ENCODE data around the gene PSD2. TPM values are rescaled to one million over a fixed set of nuclear protein-coding genes. Genes with fewer than 3 reads are reported as not detected.

PSD2 gene
- total and polyA plus RNA-seq, 2 experiments from 2014 or later = 0.08 to 0.10 TPM

DNA sequence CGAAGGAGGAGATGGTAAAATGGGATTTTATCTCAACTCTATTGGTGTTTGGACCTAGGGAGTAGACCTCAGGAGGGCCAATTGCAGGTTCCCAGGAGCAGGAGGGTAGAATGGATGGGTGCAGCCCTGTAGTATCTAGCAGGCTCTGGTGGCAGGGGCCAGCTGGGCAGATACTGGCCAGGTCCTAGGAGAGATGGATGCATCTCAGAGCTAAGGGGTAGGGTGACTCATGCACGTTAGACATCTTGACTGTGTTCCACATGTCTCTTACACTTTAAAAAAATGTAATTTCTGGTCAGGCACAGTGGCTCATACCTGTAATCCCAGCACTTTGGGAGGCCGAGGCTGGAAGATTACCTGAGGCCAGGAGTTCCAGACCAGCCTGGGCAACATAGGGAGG is 22.4 kb downstream of the PSD2 start:
- no peaks in the 10 kb centered on the region for H3K36me3 ChIP-seq (ENCODE audit: insufficient read depth)
- H4K20me1 ChIP-seq (replicated peaks; ENCODE audit: insufficient read depth) = no peaks in the 10 kb centered on the region
- Mint-ChIP-seq H3K9me3 (peaks cover 6% of the 10 kb centered on the region; the same call in 2 of the 3 replicates), H3K4me1 (no peaks in the 10 kb centered on the region; the same call in 2 of the 3 replicates), H3K27me3 (ENCODE audit: insufficient read depth, low read depth, poor library complexity) (peaks cover 20% of the 10 kb centered on the region), H3K4me3 (no peak overlapping the region), H3K36me3 (ENCODE audit: low read depth) (no peaks in the 10 kb centered on the region), H3K27ac (no peak overlapping the region)
- no peaks in the 10 kb centered on the region for H3F3A ChIP-seq (replicated peaks; ENCODE audit: low read depth)
- no peak for DNase-seq (ENCODE audit: low spot score)
- no peak for ATAC-seq
- no peak overlapping the region for H3K4me2 ChIP-seq
- H3K9me2 ChIP-seq (ENCODE audit: insufficient read depth) = no peaks in the 10 kb centered on the region
- H2AFZ ChIP-seq = no peak overlapping the region
- H3K27ac ChIP-seq (ENCODE audit: low read depth) = no peak overlapping the region
- no peaks in the 10 kb centered on the region for H3K4me1 ChIP-seq (ENCODE audit: insufficient read depth)
- no peaks in the 10 kb centered on the region for H3K79me2 ChIP-seq (replicated peaks; ENCODE audit: insufficient read depth)
- no peaks in the 10 kb centered on the region for H3K27me3 ChIP-seq (ENCODE audit: insufficient read depth)
- TF ChIP-seq POLR2AphosphoS5 (IDR thresholded peaks at IDR 0.05; ENCODE audit: low read depth) = no peak
- H3K4me3 ChIP-seq = no peak overlapping the region

DNA sequence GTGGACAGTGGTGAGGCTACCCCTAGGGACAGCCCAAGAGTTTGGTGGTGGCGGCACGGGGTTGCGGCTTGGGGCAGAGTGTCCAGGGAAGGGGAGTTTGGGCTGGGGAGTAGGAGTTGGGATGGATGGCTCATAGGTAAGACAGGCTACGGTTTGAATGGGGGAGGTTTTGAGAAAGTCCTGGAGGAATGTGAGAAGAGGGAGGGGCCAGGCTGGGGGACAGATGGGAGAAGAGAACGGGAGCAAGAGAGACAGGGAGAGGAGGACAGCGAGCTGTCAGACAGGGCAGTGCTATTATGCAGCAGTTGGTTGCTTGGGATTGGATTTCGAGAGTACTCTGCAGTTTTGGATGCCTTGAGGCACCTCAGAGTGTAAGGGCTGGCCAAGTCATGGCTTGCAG is 24.5 kb downstream of the PSD2 start:
- peaks cover 19% of the 10 kb centered on the region for H3K27me3 Mint-ChIP-seq (ENCODE audit: insufficient read depth, low read depth, poor library complexity)
- Histone ChIP-seq H2AFZ (no peak overlapping the region), H4K20me1 (replicated peaks; ENCODE audit: insufficient read depth) (no peaks in the 10 kb centered on the region), H3K4me3 (no peak overlapping the region), H3K36me3 (ENCODE audit: insufficient read depth) (no peaks in the 10 kb centered on the region), H3F3A (replicated peaks; ENCODE audit: low read depth) (no peaks in the 10 kb centered on the region), H3K79me2 (replicated peaks; ENCODE audit: insufficient read depth) (no peaks in the 10 kb centered on the region), H3K4me1 (ENCODE audit: insufficient read depth) (no peaks in the 10 kb centered on the region), H3K27me3 (ENCODE audit: insufficient read depth) (no peaks in the 10 kb centered on the region), H3K4me2 (no peak overlapping the region), H3K9me2 (ENCODE audit: insufficient read depth) (no peaks in the 10 kb centered on the region), H3K27ac (ENCODE audit: low read depth) (no peak overlapping the region)
- ATAC-seq (peak; percentile 68), DNase-seq (ENCODE audit: low spot score) (peak; percentile 33)
- peaks cover 3% of the 10 kb centered on the region; the same call in 1 of the 3 replicates for H3K4me1 Mint-ChIP-seq
- H3K27ac Mint-ChIP-seq = no peak overlapping the region
- H3K4me3 Mint-ChIP-seq = no peak overlapping the region
- H3K36me3 Mint-ChIP-seq (ENCODE audit: low read depth) = no peaks in the 10 kb centered on the region
- peaks cover 6% of the 10 kb centered on the region; the same call in 2 of the 3 replicates for H3K9me3 Mint-ChIP-seq
- TF ChIP-seq POLR2AphosphoS5 (IDR thresholded peaks at IDR 0.05; ENCODE audit: low read depth) (no peak), STAT1 (IDR thresholded peaks at IDR 0.05; ENCODE audit: unreplicated experiment) (no peak), JUNB (IDR thresholded peaks at IDR 0.05; ENCODE audit: unreplicated experiment) (no peak), ZNF114 (CRISPR knock-in tag; IDR thresholded peaks at IDR 0.05) (no peak), EZH2phosphoT487 (IDR thresholded peaks at IDR 0.05; ENCODE audit: unreplicated experiment) (no peak), NANOG (IDR thresholded peaks at IDR 0.05; ENCODE audit: borderline replicate concordance) (no peak)
- TF ChIP-seq, protein P1, sequence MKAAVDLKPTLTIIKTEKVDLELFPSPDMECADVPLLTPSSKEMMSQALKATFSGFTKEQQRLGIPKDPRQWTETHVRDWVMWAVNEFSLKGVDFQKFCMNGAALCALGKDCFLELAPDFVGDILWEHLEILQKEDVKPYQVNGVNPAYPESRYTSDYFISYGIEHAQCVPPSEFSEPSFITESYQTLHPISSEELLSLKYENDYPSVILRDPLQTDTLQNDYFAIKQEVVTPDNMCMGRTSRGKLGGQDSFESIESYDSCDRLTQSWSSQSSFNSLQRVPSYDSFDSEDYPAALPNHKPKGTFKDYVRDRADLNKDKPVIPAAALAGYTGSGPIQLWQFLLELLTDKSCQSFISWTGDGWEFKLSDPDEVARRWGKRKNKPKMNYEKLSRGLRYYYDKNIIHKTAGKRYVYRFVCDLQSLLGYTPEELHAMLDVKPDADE (IDR thresholded peaks at IDR 0.05) = no peak
- TF ChIP-seq, protein P2, sequence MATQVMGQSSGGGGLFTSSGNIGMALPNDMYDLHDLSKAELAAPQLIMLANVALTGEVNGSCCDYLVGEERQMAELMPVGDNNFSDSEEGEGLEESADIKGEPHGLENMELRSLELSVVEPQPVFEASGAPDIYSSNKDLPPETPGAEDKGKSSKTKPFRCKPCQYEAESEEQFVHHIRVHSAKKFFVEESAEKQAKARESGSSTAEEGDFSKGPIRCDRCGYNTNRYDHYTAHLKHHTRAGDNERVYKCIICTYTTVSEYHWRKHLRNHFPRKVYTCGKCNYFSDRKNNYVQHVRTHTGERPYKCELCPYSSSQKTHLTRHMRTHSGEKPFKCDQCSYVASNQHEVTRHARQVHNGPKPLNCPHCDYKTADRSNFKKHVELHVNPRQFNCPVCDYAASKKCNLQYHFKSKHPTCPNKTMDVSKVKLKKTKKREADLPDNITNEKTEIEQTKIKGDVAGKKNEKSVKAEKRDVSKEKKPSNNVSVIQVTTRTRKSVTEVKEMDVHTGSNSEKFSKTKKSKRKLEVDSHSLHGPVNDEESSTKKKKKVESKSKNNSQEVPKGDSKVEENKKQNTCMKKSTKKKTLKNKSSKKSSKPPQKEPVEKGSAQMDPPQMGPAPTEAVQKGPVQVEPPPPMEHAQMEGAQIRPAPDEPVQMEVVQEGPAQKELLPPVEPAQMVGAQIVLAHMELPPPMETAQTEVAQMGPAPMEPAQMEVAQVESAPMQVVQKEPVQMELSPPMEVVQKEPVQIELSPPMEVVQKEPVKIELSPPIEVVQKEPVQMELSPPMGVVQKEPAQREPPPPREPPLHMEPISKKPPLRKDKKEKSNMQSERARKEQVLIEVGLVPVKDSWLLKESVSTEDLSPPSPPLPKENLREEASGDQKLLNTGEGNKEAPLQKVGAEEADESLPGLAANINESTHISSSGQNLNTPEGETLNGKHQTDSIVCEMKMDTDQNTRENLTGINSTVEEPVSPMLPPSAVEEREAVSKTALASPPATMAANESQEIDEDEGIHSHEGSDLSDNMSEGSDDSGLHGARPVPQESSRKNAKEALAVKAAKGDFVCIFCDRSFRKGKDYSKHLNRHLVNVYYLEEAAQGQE (IDR thresholded peaks at IDR 0.05; ENCODE audit: unreplicated experiment) = no peak
- TF ChIP-seq, protein P3, sequence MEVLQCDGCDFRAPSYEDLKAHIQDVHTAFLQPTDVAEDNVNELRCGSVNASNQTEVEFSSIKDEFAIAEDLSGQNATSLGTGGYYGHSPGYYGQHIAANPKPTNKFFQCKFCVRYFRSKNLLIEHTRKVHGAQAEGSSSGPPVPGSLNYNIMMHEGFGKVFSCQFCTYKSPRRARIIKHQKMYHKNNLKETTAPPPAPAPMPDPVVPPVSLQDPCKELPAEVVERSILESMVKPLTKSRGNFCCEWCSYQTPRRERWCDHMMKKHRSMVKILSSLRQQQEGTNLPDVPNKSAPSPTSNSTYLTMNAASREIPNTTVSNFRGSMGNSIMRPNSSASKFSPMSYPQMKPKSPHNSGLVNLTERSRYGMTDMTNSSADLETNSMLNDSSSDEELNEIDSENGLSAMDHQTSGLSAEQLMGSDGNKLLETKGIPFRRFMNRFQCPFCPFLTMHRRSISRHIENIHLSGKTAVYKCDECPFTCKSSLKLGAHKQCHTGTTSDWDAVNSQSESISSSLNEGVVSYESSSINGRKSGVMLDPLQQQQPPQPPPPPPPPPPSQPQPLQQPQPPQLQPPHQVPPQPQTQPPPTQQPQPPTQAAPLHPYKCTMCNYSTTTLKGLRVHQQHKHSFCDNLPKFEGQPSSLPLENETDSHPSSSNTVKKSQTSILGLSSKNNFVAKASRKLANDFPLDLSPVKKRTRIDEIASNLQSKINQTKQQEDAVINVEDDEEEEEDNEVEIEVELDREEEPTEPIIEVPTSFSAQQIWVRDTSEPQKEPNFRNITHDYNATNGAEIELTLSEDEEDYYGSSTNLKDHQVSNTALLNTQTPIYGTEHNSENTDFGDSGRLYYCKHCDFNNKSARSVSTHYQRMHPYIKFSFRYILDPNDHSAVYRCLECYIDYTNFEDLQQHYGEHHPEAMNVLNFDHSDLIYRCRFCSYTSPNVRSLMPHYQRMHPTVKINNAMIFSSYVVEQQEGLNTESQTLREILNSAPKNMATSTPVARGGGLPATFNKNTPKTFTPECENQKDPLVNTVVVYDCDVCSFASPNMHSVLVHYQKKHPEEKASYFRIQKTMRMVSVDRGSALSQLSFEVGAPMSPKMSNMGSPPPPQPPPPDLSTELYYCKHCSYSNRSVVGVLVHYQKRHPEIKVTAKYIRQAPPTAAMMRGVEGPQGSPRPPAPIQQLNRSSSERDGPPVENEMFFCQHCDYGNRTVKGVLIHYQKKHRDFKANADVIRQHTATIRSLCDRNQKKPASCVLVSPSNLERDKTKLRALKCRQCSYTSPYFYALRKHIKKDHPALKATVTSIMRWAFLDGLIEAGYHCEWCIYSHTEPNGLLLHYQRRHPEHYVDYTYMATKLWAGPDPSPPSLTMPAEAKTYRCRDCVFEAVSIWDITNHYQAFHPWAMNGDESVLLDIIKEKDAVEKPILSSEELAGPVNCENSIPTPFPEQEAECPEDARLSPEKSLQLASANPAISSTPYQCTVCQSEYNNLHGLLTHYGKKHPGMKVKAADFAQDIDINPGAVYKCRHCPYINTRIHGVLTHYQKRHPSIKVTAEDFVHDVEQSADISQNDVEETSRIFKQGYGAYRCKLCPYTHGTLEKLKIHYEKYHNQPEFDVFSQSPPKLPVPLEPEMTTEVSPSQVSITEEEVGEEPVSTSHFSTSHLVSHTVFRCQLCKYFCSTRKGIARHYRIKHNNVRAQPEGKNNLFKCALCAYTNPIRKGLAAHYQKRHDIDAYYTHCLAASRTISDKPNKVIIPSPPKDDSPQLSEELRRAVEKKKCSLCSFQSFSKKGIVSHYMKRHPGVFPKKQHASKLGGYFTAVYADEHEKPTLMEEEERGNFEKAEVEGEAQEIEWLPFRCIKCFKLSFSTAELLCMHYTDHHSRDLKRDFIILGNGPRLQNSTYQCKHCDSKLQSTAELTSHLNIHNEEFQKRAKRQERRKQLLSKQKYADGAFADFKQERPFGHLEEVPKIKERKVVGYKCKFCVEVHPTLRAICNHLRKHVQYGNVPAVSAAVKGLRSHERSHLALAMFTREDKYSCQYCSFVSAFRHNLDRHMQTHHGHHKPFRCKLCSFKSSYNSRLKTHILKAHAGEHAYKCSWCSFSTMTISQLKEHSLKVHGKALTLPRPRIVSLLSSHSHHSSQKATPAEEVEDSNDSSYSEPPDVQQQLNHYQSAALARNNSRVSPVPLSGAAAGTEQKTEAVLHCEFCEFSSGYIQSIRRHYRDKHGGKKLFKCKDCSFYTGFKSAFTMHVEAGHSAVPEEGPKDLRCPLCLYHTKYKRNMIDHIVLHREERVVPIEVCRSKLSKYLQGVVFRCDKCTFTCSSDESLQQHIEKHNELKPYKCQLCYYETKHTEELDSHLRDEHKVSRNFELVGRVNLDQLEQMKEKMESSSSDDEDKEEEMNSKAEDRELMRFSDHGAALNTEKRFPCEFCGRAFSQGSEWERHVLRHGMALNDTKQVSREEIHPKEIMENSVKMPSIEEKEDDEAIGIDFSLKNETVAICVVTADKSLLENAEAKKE (CRISPR knock-in tag; IDR thresholded peaks at IDR 0.05) = no peak
- TF ChIP-seq, protein P4, sequence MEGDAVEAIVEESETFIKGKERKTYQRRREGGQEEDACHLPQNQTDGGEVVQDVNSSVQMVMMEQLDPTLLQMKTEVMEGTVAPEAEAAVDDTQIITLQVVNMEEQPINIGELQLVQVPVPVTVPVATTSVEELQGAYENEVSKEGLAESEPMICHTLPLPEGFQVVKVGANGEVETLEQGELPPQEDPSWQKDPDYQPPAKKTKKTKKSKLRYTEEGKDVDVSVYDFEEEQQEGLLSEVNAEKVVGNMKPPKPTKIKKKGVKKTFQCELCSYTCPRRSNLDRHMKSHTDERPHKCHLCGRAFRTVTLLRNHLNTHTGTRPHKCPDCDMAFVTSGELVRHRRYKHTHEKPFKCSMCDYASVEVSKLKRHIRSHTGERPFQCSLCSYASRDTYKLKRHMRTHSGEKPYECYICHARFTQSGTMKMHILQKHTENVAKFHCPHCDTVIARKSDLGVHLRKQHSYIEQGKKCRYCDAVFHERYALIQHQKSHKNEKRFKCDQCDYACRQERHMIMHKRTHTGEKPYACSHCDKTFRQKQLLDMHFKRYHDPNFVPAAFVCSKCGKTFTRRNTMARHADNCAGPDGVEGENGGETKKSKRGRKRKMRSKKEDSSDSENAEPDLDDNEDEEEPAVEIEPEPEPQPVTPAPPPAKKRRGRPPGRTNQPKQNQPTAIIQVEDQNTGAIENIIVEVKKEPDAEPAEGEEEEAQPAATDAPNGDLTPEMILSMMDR (conservative IDR thresholded peaks at IDR 0.05; ENCODE audit: low read depth in 2 of 2) = no peak
